Measurements from ENCODE around the gene IFT27. TPM values are rescaled to one million over a fixed set of nuclear protein-coding genes. Genes with fewer than 3 reads are reported as not detected.
A peak's percentile ranks its signal among the peaks of the same experiment; 100 is the strongest.

IFT27 gene
- total RNA-seq, 4 donors from 2014 or later = 16.3 to 27.6 (median 18.4) TPM

DNA sequence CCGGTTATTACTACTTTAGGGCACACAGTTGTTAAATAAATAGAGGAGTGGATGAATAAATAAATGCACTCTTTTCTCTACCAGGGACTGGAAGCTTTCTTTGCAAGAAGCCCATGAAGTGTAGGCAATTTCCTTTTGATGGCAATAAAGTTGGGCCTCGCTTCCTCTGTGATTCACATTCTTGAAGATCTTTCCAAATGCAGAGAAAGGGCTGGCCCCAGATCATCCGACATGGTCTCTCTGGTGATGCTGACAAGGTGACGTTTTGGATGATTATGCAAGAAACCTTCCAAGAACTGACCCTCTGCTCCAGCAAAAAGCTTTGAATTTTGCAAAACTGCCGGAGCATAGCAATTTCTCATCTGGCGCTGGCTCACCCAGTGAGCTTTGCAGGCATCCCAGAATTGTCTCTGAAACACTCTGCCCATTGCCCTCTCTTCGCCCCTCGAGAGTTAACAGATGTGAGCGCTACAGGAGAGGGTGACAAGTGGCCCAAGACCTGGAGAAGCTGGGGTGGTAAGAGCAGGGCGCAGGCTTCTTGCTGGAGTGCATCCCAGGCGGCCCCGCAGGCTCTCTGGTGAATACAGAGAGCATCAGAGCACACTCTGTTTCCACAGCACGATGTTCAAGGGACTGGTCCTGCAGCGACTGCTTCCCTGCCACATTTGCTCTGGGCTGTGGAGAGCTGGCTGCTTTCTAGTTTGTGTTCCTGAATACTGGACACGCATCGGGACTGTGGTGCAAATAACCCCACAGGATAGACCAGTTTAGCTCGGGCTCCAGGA lies 11.5 kb upstream of the IFT27 start:
- no peaks in the 10 kb centered on the region for H3K9me3 ChIP-seq
- no peak for ATAC-seq

DNA sequence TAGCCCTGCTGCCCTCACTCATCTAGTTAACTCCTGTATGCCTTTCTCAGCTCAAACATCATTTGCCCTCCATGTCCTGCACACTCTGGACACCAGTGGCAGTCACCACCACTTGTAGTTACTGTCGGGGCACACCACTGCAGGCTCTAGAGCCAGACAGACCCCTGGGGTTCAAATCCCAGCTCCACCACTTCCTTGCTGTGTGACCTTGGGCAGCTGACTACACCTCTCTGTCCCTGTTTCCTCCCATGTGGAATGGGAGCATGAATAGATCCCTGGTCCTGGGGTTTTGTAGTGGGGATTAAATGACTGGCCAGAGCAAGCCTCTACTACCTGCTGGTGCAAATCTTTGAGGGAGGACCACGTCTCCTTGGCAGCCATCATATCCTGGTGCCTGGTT lies 7.8 kb upstream of the IFT27 start:
- Histone ChIP-seq H3K4me1 (peaks cover 0 to 13% (median 8%) of the 10 kb centered on the region in 3 donors), H3K36me3 (no peaks in the 10 kb centered on the region), H3K27ac (no peak overlapping the region), H3K4me3 (no peak overlapping the region), H3K27me3 (peaks cover 9% of the 10 kb centered on the region), H3K9me3 (no peaks in the 10 kb centered on the region)
- no peak for TF ChIP-seq POLR2A (IDR thresholded peaks at IDR 0.05)
- TF ChIP-seq, protein P1, sequence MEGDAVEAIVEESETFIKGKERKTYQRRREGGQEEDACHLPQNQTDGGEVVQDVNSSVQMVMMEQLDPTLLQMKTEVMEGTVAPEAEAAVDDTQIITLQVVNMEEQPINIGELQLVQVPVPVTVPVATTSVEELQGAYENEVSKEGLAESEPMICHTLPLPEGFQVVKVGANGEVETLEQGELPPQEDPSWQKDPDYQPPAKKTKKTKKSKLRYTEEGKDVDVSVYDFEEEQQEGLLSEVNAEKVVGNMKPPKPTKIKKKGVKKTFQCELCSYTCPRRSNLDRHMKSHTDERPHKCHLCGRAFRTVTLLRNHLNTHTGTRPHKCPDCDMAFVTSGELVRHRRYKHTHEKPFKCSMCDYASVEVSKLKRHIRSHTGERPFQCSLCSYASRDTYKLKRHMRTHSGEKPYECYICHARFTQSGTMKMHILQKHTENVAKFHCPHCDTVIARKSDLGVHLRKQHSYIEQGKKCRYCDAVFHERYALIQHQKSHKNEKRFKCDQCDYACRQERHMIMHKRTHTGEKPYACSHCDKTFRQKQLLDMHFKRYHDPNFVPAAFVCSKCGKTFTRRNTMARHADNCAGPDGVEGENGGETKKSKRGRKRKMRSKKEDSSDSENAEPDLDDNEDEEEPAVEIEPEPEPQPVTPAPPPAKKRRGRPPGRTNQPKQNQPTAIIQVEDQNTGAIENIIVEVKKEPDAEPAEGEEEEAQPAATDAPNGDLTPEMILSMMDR (IDR thresholded peaks at IDR 0.05) = no peak
- no peak for TF ChIP-seq POLR2AphosphoS5 (IDR thresholded peaks at IDR 0.05)
- TF ChIP-seq EP300 (IDR thresholded peaks at IDR 0.05) = no peak
- ATAC-seq = no peak
- 100% methylated on average over 1 of the region's 2 CpGs; no CpG with 5 or more reads in 1 of the 2 donors for WGBS, 2 donors (ENCODE audit: low coverage in 1 of 2)

More for the DNA sequence above, 11.5 kb upstream of the IFT27 start:
- no peak overlapping the region for H3K27ac ChIP-seq
- WGBS, 2 donors (ENCODE audit: low coverage in 1 of 2) = 34 to 75% methylated on average over 5 to 8 of the region's 17 CpGs
- TF ChIP-seq POLR2AphosphoS5 (IDR thresholded peaks at IDR 0.05) = no peak
- no peak for TF ChIP-seq EP300 (IDR thresholded peaks at IDR 0.05)
- TF ChIP-seq, protein P1 (IDR thresholded peaks at IDR 0.05) = no peak
- no peak for TF ChIP-seq POLR2A (IDR thresholded peaks at IDR 0.05)
- H3K36me3 ChIP-seq = no peaks in the 10 kb centered on the region
- H3K4me3 ChIP-seq = no peak overlapping the region
- H3K27me3 ChIP-seq = peaks cover 45% of the 10 kb centered on the region
- peaks cover 0 to 2% (median under 1%) of the 10 kb centered on the region in 3 donors for H3K4me1 ChIP-seq

DNA sequence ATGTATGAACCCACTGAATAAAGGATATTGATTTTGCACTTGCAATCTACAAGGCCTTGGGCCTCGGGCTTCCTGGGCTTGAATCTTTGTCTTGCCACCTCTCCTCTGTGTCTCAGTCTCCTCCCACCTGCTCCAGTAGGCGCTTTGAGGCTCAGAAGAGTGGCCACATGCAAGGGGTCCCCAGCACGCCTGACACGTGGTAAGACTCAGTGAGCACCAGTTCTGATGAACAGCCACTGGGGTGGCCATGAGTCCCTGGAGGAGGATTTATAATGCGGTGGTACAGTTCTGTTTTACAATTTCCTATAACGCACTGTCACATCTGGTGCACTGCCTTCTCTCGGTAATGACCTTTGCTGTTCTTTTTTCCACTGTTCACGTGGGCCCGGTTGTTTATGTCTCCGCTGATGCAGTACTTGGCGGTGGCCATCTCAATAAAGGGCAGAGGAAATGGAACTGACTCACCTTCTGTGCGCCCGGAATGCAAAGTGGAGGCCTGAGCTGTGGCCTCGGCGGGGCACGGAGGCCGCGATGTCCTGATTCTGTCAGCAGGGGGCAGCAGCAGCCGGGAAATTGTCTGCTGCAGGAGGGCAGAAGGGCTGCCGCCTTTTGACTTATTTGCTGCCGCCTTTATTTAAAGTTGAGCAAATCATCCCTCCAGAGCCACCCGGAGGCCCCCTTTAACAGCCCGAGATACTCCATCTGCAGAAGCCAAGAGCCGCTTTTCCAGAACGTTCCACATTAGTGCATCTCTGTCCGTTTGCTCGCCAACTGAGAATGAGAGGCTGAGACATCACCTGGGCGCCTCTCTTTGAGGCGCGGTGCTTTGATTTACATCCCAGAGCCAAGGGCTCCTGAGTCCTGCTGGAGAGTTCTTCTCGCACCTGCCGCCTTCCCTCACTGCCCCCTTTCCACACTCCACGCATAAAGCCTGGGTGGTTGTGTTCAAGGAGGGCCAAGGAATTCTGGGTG lies 6.0 kb upstream of the IFT27 start:
- H3K36me3 ChIP-seq = no peaks in the 10 kb centered on the region
- H3K4me3 ChIP-seq = no peak overlapping the region
- peak; percentile 93 for ATAC-seq
- H3K27me3 ChIP-seq = no peaks in the 10 kb centered on the region
- 17 to 40% methylated on average over 7 to 8 of the region's 33 CpGs for WGBS, 2 donors (ENCODE audit: low coverage in 1 of 2)
- TF ChIP-seq, protein P1 (IDR thresholded peaks at IDR 0.05) = peak in 3 of 4 experiments; percentile 86 to 94 (median 93)
- TF ChIP-seq POLR2AphosphoS5 (IDR thresholded peaks at IDR 0.05) (peak; percentile 88), POLR2A (IDR thresholded peaks at IDR 0.05) (no peak), EP300 (IDR thresholded peaks at IDR 0.05) (no peak)
- peaks cover 0 to 14% (median 8%) of the 10 kb centered on the region in 3 donors for H3K4me1 ChIP-seq
- peak overlapping the region in 3 of 4 donors; percentile 51 to 70 (median 57) for H3K27ac ChIP-seq
- no peaks in the 10 kb centered on the region for H3K9me3 ChIP-seq

DNA sequence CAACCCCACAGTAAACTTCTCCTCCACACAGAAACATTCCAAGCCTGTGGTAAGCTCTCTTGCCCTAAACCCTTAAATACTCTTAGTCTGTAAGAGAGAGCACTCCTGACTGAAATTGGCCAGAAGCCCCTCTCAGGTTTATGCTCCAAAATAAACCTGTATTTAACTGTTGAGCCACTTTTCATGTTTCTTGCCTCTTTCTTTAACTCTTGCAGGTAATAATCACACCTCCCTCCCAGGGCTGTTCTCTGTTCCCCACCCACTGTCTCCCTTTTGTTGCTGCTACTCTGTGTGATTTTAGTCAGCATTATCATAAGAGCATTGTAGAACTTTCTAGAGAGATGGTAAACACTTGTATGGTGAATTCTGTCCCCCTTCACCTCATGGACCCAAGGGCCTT lies 2.1 kb upstream of the IFT27 start:
- Histone ChIP-seq H3K36me3 (no peaks in the 10 kb centered on the region), H3K27me3 (no peaks in the 10 kb centered on the region), H3K27ac (no peak overlapping the region), H3K9me3 (no peaks in the 10 kb centered on the region), H3K4me3 (no peak overlapping the region), H3K4me1 (peaks cover 0 to 37% (median 13%) of the 10 kb centered on the region in 3 donors)
- no peak for ATAC-seq
- TF ChIP-seq POLR2A (IDR thresholded peaks at IDR 0.05) (no peak), POLR2AphosphoS5 (IDR thresholded peaks at IDR 0.05) (no peak), EP300 (IDR thresholded peaks at IDR 0.05) (no peak)
- TF ChIP-seq, protein P1 (IDR thresholded peaks at IDR 0.05) = no peak

All from gastroesophageal sphincter (tissue), 4 donors.